Stimulated activated CD4-positive, alpha-beta T cell treated with anti-CD3 and anti-CD28 coated beads, Interleukin-12 subunit alpha, Interleukin-12 subunit beta, amount 100 ng/mL, for 4 hours (primary cell): ENCODE measurements around the gene TMA7.
A peak's percentile ranks its signal among the peaks of the same experiment; 100 is the strongest.
"Not testable (repeated sequence)": the region's sequence is repeated elsewhere in the genome, so short reads cannot be mapped to it uniquely, and the experiment has no call there.

Experiments used
- DNase-seq: peaks from one replicate; pipeline ENCODE4 v3.0.0-alpha.2; 2020

The TMA7 gene

GRCh38 chr3:48437812-48438211, 2.2 kb upstream of the TMA7 start:
- no peak for DNase-seq

- no peak for DNase-seq
Measured at GRCh38 chr3:48440590-48440958, 517 bp downstream of the TMA7 start.

GRCh38 chr3:48441940-48442339, 1.9 kb downstream of the TMA7 start:
- DNase-seq: no peak

- DNase-seq: no peak
Measured at GRCh38 chr3:48445277-48445882, 5.3 kb downstream of the TMA7 start.

GRCh38 chr3:48446043-48446424, 6.0 kb downstream of the TMA7 start:
- DNase-seq: no peak

- DNase-seq: peak; percentile 85
Measured at GRCh38 chr3:48446425-48447193, 6.6 kb downstream of the TMA7 start, which contains the start of gene ATRIP. Gene ATRIP, plus strand, starts transcription at chr3:48446737. Its CDS starts 109 bp downstream, at chr3:48446846.

GRCh38 chr3:48451270-48451669, 11.2 kb downstream of the TMA7 start:
- DNase-seq: no peak

- DNase-seq: no peak
Measured at GRCh38 chr3:48456456-48456855, 16.4 kb downstream of the TMA7 start.

- DNase-seq: no peak
Measured at GRCh38 chr3:48459331-48459730, 19.3 kb downstream of the TMA7 start.

GRCh38 chr3:48459773-48460516, 19.9 kb downstream of the TMA7 start:
- DNase-seq: no peak

- DNase-seq: no peak
Measured at GRCh38 chr3:48460517-48460902, 20.5 kb downstream of the TMA7 start.

- not testable (repeated sequence) for DNase-seq
Measured at GRCh38 chr3:48461767-48462166, 21.7 kb downstream of the TMA7 start.

- no peak for DNase-seq
Measured at GRCh38 chr3:48463703-48464102, 23.6 kb downstream of the TMA7 start.

- DNase-seq: no peak
Measured at GRCh38 chr3:48464713-48465221, 24.7 kb downstream of the TMA7 start.

GRCh38 chr3:48465237-48465530, 25.1 kb downstream of the TMA7 start:
- no peak for DNase-seq

GRCh38 chr3:48465531-48466378, 25.7 kb downstream of the TMA7 start:
- peak; percentile 78 for DNase-seq

GRCh38 chr3:48466386-48467109, 26.5 kb downstream of the TMA7 start:
- no peak for DNase-seq

GRCh38 chr3:48467110-48467454, 27.0 kb downstream of the TMA7 start:
- DNase-seq: no peak

GRCh38 chr3:48467473-48468267, 27.6 kb downstream of the TMA7 start:
- no peak for DNase-seq

GRCh38 chr3:48468329-48468731, 28.3 kb downstream of the TMA7 start:
- no peak for DNase-seq
